Neural cell (in vitro differentiated cells): ENCODE measurements around the gene TRIM32. TPM values are rescaled to one million over a fixed set of nuclear protein-coding genes. Genes with fewer than 3 reads are reported as not detected.

ENCODE experiments used
- H2AFZ ChIP-seq: fragments of 200-600, 300-800 bp; sonication (generic), shearing (Covaris generic); 2 replicates; pipeline ENCODE4 v1.6.0; 2014; ENCODE audit warnings: low read depth, mild to moderate bottlenecking, antibody characterized with exemption, low read length, moderate library complexity
- H3F3A ChIP-seq: fragments of 200-600 bp; shearing (Covaris generic); 2 replicates; pipeline ENCODE4 v1.6.1; 2016; ENCODE audit warnings: mild to moderate bottlenecking, moderate library complexity, mixed read lengths, antibody characterized with exemption, low read length; ENCODE audit not compliant: insufficient read depth, poor library complexity, severe bottlenecking
- H3K27ac ChIP-seq: fragments of 200-600, 300-800 bp; sonication (generic), shearing (Covaris generic); 2 replicates; pipeline ENCODE4 v1.5.1; 2014; ENCODE audit warnings: mild to moderate bottlenecking, low read length, moderate library complexity
- H3K27me3 ChIP-seq: fragments of 300-800, 200-600 bp; sonication (generic), shearing (Covaris generic); 2 replicates; pipeline ENCODE4 v1.6.0; 2014; ENCODE audit warnings: mild to moderate bottlenecking, low read depth, low read length, moderate library complexity; ENCODE audit not compliant: insufficient read depth
- H3K36me3 ChIP-seq: fragments of 300-800, 200-600 bp; sonication (generic), shearing (Covaris generic); 2 replicates; pipeline ENCODE4 v1.5.1; 2014; ENCODE audit warnings: mild to moderate bottlenecking, antibody characterized with exemption, low read length, moderate library complexity; ENCODE audit not compliant: insufficient read depth
- H3K4me2 ChIP-seq: fragments of 300-800, 200-600 bp; sonication (generic), shearing (Covaris generic); 2 replicates; pipeline ENCODE4 v1.6.0; 2014; ENCODE audit warnings: mild to moderate bottlenecking, low read length
- H3K4me3 ChIP-seq: fragments of 300-800, 200-600 bp; sonication (generic), shearing (Covaris generic); 2 replicates; pipeline ENCODE4 v1.5.1; 2014; ENCODE audit warnings: mild to moderate bottlenecking, low read length, moderate library complexity
- H3K79me2 ChIP-seq: fragments of 200-600 bp; shearing (Covaris generic); replicated peaks from 2 replicates; pipeline ENCODE4 v1.6.0; 2014; ENCODE audit warnings: mild to moderate bottlenecking, low read length, moderate library complexity; ENCODE audit not compliant: insufficient read depth
- H3K9ac ChIP-seq: fragments of 300-800, 200-600 bp; sonication (generic), shearing (Covaris generic); 2 replicates; pipeline ENCODE4 v1.6.1; 2016; ENCODE audit warnings: mild to moderate bottlenecking, low read length, mixed read lengths
- H3K9me2 ChIP-seq: fragments of 200-600 bp; shearing (Covaris generic); 2 replicates; pipeline ENCODE4 v1.6.1; 2016; ENCODE audit warnings: mild to moderate bottlenecking, low read length, mixed read lengths; ENCODE audit not compliant: insufficient read depth
- H3K9me3 ChIP-seq: fragments of 200-600, 300-800 bp; sonication (generic), shearing (Covaris generic); 2 replicates; pipeline ENCODE4 v1.6.1; 2016; ENCODE audit warnings: mild to moderate bottlenecking, mixed run types, low read length, moderate library complexity, mixed read lengths
- H4K20me1 ChIP-seq: fragments of 200-600 bp; shearing (Covaris generic); 2 replicates; pipeline ENCODE4 v1.6.1; 2016; ENCODE audit warnings: mild to moderate bottlenecking, mixed run types; ENCODE audit not compliant: insufficient read depth
- EP300 ChIP-seq: fragments of 450-650 bp; conservative IDR thresholded peaks from 2 replicates; pipeline ENCODE4 v1.6.1; 2014; ENCODE audit warnings: antibody characterized with exemption, mild to moderate bottlenecking, moderate library complexity; ENCODE audit not compliant: poor library complexity, severe bottlenecking
- EZH2 ChIP-seq: fragments of 200-600, 300-800 bp; shearing (Covaris generic), sonication (generic); IDR thresholded peaks from 2 replicates; pipeline ENCODE4 v1.6.1; 2014; ENCODE audit warnings: antibody characterized with exemption, low read length, borderline replicate concordance, mild to moderate bottlenecking; ENCODE audit not compliant: insufficient read depth, poor library complexity, severe bottlenecking
- MXI1 ChIP-seq: fragments of 450-650 bp; conservative IDR thresholded peaks from 2 replicates; pipeline ENCODE4 v1.6.1; 2014; ENCODE audit warnings: antibody characterized with exemption, mild to moderate bottlenecking; ENCODE audit not compliant: poor library complexity, severe bottlenecking
- POLR2AphosphoS5 ChIP-seq: IDR thresholded peaks from 2 replicates; pipeline ENCODE4 v1.6.1; 2012
- RAD21 ChIP-seq: fragments of 450-650 bp; conservative IDR thresholded peaks from 2 replicates; pipeline ENCODE4 v1.6.1; 2014; ENCODE audit warnings: antibody characterized with exemption, mild to moderate bottlenecking, moderate library complexity
- SMC3 ChIP-seq: fragments of 450-650 bp; conservative IDR thresholded peaks from 2 replicates; pipeline ENCODE4 v1.6.1; 2014; ENCODE audit warnings: antibody characterized with exemption, mild to moderate bottlenecking, moderate library complexity; ENCODE audit not compliant: poor library complexity
- TAF1 ChIP-seq: IDR thresholded peaks from 2 replicates; pipeline ENCODE4 v1.6.1; 2012; ENCODE audit warnings: low read depth
- polyA plus RNA-seq: library from polyadenylated mRNA; depleted of rRNA; stranded (reverse); fragments of >200 nt; gene quantifications from 2 replicates; pipeline ENCODE4 v1.2.3, GENCODE V29; 2014
- TF ChIP-seq, protein P1 (sequence below): IDR thresholded peaks from 2 replicates; pipeline ENCODE4 v1.6.1; 2012; ENCODE audit warnings: borderline replicate concordance
- TF ChIP-seq, protein P2 (sequence below): fragments of 450-650 bp; IDR thresholded peaks from 2 replicates; pipeline ENCODE4 v1.5.1; 2014; ENCODE audit warnings: antibody characterized with exemption, mild to moderate bottlenecking, moderate library complexity; ENCODE audit not compliant: poor library complexity, severe bottlenecking

Gene TRIM32
- polyA plus RNA-seq, 1 donor from 2014 or later, result 9.1 TPM

DNA sequence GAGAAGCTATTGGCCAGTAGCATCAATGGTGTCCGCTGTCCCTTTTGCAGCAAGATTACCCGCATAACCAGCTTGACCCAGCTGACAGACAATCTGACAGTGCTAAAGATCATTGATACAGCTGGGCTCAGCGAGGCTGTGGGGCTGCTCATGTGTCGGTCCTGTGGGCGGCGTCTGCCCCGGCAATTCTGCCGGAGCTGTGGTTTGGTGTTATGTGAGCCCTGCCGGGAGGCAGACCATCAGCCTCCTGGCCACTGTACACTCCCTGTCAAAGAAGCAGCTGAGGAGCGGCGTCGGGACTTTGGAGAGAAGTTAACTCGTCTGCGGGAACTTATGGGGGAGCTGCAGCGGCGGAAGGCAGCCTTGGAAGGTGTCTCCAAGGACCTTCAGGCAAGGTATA lies 10.8 kb downstream of the TRIM32 start:
- H3K4me2 ChIP-seq, result no peak overlapping the region
- peaks cover 22% of the 10 kb centered on the region for H3K36me3 ChIP-seq
- H3K9ac ChIP-seq, result no peak overlapping the region
- no peak overlapping the region for H3K4me3 ChIP-seq
- H2AFZ ChIP-seq, result no peak overlapping the region
- no peaks in the 10 kb centered on the region for H4K20me1 ChIP-seq
- no peaks in the 10 kb centered on the region for H3K79me2 ChIP-seq
- H3K27ac ChIP-seq, result no peak overlapping the region
- TF ChIP-seq POLR2AphosphoS5 (no peak), RAD21 (no peak), EZH2 (no peak), EP300 (no peak), MXI1 (no peak), TAF1 (no peak), SMC3 (no peak)
- TF ChIP-seq, protein P1, sequence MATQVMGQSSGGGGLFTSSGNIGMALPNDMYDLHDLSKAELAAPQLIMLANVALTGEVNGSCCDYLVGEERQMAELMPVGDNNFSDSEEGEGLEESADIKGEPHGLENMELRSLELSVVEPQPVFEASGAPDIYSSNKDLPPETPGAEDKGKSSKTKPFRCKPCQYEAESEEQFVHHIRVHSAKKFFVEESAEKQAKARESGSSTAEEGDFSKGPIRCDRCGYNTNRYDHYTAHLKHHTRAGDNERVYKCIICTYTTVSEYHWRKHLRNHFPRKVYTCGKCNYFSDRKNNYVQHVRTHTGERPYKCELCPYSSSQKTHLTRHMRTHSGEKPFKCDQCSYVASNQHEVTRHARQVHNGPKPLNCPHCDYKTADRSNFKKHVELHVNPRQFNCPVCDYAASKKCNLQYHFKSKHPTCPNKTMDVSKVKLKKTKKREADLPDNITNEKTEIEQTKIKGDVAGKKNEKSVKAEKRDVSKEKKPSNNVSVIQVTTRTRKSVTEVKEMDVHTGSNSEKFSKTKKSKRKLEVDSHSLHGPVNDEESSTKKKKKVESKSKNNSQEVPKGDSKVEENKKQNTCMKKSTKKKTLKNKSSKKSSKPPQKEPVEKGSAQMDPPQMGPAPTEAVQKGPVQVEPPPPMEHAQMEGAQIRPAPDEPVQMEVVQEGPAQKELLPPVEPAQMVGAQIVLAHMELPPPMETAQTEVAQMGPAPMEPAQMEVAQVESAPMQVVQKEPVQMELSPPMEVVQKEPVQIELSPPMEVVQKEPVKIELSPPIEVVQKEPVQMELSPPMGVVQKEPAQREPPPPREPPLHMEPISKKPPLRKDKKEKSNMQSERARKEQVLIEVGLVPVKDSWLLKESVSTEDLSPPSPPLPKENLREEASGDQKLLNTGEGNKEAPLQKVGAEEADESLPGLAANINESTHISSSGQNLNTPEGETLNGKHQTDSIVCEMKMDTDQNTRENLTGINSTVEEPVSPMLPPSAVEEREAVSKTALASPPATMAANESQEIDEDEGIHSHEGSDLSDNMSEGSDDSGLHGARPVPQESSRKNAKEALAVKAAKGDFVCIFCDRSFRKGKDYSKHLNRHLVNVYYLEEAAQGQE, result no peak
- TF ChIP-seq, protein P2, sequence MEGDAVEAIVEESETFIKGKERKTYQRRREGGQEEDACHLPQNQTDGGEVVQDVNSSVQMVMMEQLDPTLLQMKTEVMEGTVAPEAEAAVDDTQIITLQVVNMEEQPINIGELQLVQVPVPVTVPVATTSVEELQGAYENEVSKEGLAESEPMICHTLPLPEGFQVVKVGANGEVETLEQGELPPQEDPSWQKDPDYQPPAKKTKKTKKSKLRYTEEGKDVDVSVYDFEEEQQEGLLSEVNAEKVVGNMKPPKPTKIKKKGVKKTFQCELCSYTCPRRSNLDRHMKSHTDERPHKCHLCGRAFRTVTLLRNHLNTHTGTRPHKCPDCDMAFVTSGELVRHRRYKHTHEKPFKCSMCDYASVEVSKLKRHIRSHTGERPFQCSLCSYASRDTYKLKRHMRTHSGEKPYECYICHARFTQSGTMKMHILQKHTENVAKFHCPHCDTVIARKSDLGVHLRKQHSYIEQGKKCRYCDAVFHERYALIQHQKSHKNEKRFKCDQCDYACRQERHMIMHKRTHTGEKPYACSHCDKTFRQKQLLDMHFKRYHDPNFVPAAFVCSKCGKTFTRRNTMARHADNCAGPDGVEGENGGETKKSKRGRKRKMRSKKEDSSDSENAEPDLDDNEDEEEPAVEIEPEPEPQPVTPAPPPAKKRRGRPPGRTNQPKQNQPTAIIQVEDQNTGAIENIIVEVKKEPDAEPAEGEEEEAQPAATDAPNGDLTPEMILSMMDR, result no peak
- H3F3A ChIP-seq, result no peaks in the 10 kb centered on the region
- H3K9me2 ChIP-seq, result no peaks in the 10 kb centered on the region
- H3K9me3 ChIP-seq, result no peaks in the 10 kb centered on the region
- no peaks in the 10 kb centered on the region for H3K27me3 ChIP-seq

DNA sequence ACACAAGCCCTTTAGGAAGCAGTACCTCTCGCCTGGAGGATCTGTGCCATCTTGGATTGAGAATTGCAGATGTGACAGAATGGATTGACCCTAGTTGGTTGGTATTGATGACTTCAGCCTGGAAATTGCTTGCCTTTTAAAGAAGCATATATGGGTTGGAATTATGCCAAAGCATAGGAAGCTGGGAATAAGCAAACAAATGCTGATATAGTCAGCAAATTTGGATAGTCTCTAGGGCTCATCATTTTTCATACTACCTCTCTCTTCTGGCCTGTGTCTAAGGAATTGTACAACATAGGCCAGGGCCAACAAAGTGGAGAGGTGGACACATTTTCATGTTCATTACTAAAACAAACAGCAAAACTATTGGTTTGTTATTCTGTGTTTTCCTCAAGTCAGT lies 13.2 kb downstream of the TRIM32 start:
- H3K9me3 ChIP-seq, result no peaks in the 10 kb centered on the region
- H2AFZ ChIP-seq, result no peak overlapping the region
- H4K20me1 ChIP-seq, result no peaks in the 10 kb centered on the region
- no peaks in the 10 kb centered on the region for H3K79me2 ChIP-seq
- H3K4me2 ChIP-seq, result no peak overlapping the region
- H3K36me3 ChIP-seq, result peaks cover 22% of the 10 kb centered on the region
- no peak overlapping the region for H3K9ac ChIP-seq
- no peaks in the 10 kb centered on the region for H3F3A ChIP-seq
- no peaks in the 10 kb centered on the region for H3K27me3 ChIP-seq
- H3K9me2 ChIP-seq, result no peaks in the 10 kb centered on the region
- H3K4me3 ChIP-seq, result no peak overlapping the region
- no peak overlapping the region for H3K27ac ChIP-seq
- TF ChIP-seq EP300 (no peak), MXI1 (no peak), EZH2 (no peak), POLR2AphosphoS5 (no peak), SMC3 (no peak), RAD21 (no peak), TAF1 (no peak)
- TF ChIP-seq, protein P2, result no peak
- TF ChIP-seq, protein P1, result no peak
